IMR-90 (cell line): Measurements from ENCODE around the gene MYBPC3. TPM values are rescaled to one million over a fixed set of nuclear protein-coding genes. Genes with fewer than 3 reads are reported as not detected.

Experiments used
- ATAC-seq: fragments of 200-7000 bp; cut with Tn5 transposase; 2 replicates; pipeline ENCODE4 v1.9.1; 2020; ENCODE audit warnings: low read depth, mild to moderate bottlenecking, moderate library complexity
- BruUV-seq: library from RNA; stranded (reverse); fragments of 400-500 nt; replicated peaks from 2 replicates; lab custom pipeline; 2021; lab: Mats Ljungman, UMichigan
- CTCF ChIA-PET: fragments of 300-600 bp; formaldehyde crosslinking; extraction: SDS; loops from one replicate; lab custom pipeline; 2021; ENCODE audit warnings: antibody characterized with exemption; lab: Yijun Ruan, JAX
- POLR2A ChIA-PET: fragments of 300-600 bp; sonication (Branson Sonifier 250); formaldehyde crosslinking; loops from one replicate; lab custom pipeline; 2022; ENCODE audit warnings: antibody characterized with exemption; ENCODE audit not compliant: unreplicated experiment; lab: Charles Lee
- DNase-seq: peaks from one replicate; pipeline ENCODE4 v3.0.0; 2013
- H2AFZ ChIP-seq: replicated peaks from 2 replicates; pipeline ENCODE3; 2013; ENCODE audit warnings: low read length, mild to moderate bottlenecking; ENCODE audit not compliant: poor library complexity
- H2AK5ac ChIP-seq: 2 replicates; pipeline ENCODE4 v1.6.1; 2013; ENCODE audit warnings: low read depth, low read length, inconsistent platforms
- H2AK9ac ChIP-seq: replicated peaks from 2 replicates; pipeline ENCODE3; 2013; ENCODE audit warnings: mild to moderate bottlenecking, low read depth, low read length, moderate library complexity; ENCODE audit not compliant: poor library complexity
- H2BK120ac ChIP-seq: 2 replicates; pipeline ENCODE4 v1.6.1; 2013; ENCODE audit warnings: low read depth, low read length, inconsistent platforms
- H2BK15ac ChIP-seq: 3 replicates; pipeline ENCODE4 v1.6.1; 2013; ENCODE audit warnings: low read depth, low read length, inconsistent platforms
- H2BK20ac ChIP-seq: 2 replicates; pipeline ENCODE4 v1.6.1; 2013; ENCODE audit warnings: low read depth, mild to moderate bottlenecking, inconsistent platforms, low read length, moderate library complexity
- H2BK5ac ChIP-seq: 2 replicates; pipeline ENCODE4 v1.6.1; 2013; ENCODE audit warnings: mild to moderate bottlenecking, low read depth, low read length, inconsistent platforms; ENCODE audit not compliant: poor library complexity, severe bottlenecking
- H3K14ac ChIP-seq: replicated peaks from 2 replicates; pipeline ENCODE4 v1.6.1; 2013; ENCODE audit warnings: low read depth, low read length, inconsistent platforms
- H3K18ac ChIP-seq: 2 replicates; pipeline ENCODE4 v1.6.1; 2013; ENCODE audit warnings: low read depth, low read length, control low read depth
- H3K23ac ChIP-seq: 2 replicates; pipeline ENCODE4 v1.6.1; 2013; ENCODE audit warnings: low read depth, low read length, inconsistent platforms
- H3K27ac ChIP-seq: 2 replicates; pipeline ENCODE4 v1.5.1; 2013; ENCODE audit warnings: mild to moderate bottlenecking, control low read depth, low read length; ENCODE audit not compliant: insufficient read depth
- H3K27me3 ChIP-seq: 2 replicates; pipeline ENCODE4 v1.6.1; 2013; ENCODE audit warnings: low read length; ENCODE audit not compliant: control insufficient read depth, insufficient read depth
- H3K36me3 ChIP-seq: 2 replicates; pipeline ENCODE4 v1.6.1; 2013; ENCODE audit warnings: low read length, mixed read lengths; ENCODE audit not compliant: control insufficient read depth, insufficient read depth
- H3K4ac ChIP-seq: 2 replicates; pipeline ENCODE4 v1.6.1; 2013; ENCODE audit warnings: low read depth, low read length, inconsistent platforms
- H3K4me1 ChIP-seq: 2 replicates; pipeline ENCODE4 v1.6.1; 2013; ENCODE audit warnings: low read length, mixed read lengths; ENCODE audit not compliant: control insufficient read depth, insufficient read depth
- H3K4me2 ChIP-seq: 2 replicates; pipeline ENCODE4 v1.6.1; 2013; ENCODE audit warnings: low read depth, mild to moderate bottlenecking, control low read depth, low read length, moderate library complexity
- H3K4me3 ChIP-seq: 2 replicates; pipeline ENCODE4 v1.5.1; 2013; ENCODE audit warnings: low read depth, mild to moderate bottlenecking, control low read depth, low read length, moderate library complexity; ENCODE audit not compliant: insufficient read depth
- H3K56ac ChIP-seq: 2 replicates; pipeline ENCODE4 v1.6.1; 2013; ENCODE audit warnings: low read length, inconsistent platforms; ENCODE audit not compliant: insufficient read depth; ENCODE audit errors: extremely low read depth
- H3K79me1 ChIP-seq, 2 experiments: 2 replicates each; pipeline ENCODE4 v1.6.1; 2013; ENCODE audit warnings: low read length in 2 of 2, inconsistent platforms in 1 of 2, low read depth in 1 of 2
- H3K9ac ChIP-seq: 2 replicates; pipeline ENCODE4 v1.6.1; 2013; ENCODE audit warnings: low read depth, low read length, control low read depth
- H3K9me1 ChIP-seq: 2 replicates; pipeline ENCODE4 v1.6.1; 2013; ENCODE audit warnings: low read length, inconsistent platforms; ENCODE audit not compliant: insufficient read depth
- H3K9me3 ChIP-seq: 2 replicates; pipeline ENCODE4 v1.6.1; 2013; ENCODE audit warnings: low read length; ENCODE audit not compliant: control insufficient read depth, insufficient read depth
- H4K20me1 ChIP-seq: 2 replicates; pipeline ENCODE4 v1.6.1; 2013; ENCODE audit warnings: low read length, inconsistent platforms; ENCODE audit not compliant: insufficient read depth
- H4K5ac ChIP-seq: 2 replicates; pipeline ENCODE4 v1.6.1; 2013; ENCODE audit warnings: mild to moderate bottlenecking, low read depth, low read length, control low read depth
- H4K8ac ChIP-seq, 2 experiments: 2 replicates each; pipeline ENCODE4 v1.6.1; 2013; ENCODE audit warnings: low read depth in 2 of 2, low read length in 2 of 2, control low read depth in 1 of 2, inconsistent platforms in 1 of 2
- H4K91ac ChIP-seq: 2 replicates; pipeline ENCODE4 v1.6.1; 2013; ENCODE audit warnings: low read depth, low read length, inconsistent platforms; ENCODE audit not compliant: insufficient read depth
- BHLHE40 ChIP-seq: fragments of 150-350 bp; IDR thresholded peaks from 2 replicates; pipeline ENCODE4 v1.6.1; 2016; ENCODE audit warnings: mild to moderate bottlenecking, low read depth, low read length
- CEBPB ChIP-seq: IDR thresholded peaks from 2 replicates; pipeline ENCODE4 v1.6.1; 2012; ENCODE audit warnings: low read depth, low read length, improper control_type of control experiment
- CHD1 ChIP-seq: IDR thresholded peaks from 2 replicates; pipeline ENCODE4 v1.6.1; 2012; ENCODE audit warnings: low read depth, low read length, improper control_type of control experiment
- MAFK ChIP-seq: IDR thresholded peaks from 2 replicates; pipeline ENCODE4 v1.6.1; 2012; ENCODE audit warnings: low read depth, low read length, improper control_type of control experiment
- MAZ ChIP-seq: IDR thresholded peaks from 2 replicates; pipeline ENCODE4 v1.6.1; 2012; ENCODE audit warnings: low read depth, mild to moderate bottlenecking, low read length, improper control_type of control experiment, moderate library complexity, borderline replicate concordance
- MXI1 ChIP-seq: IDR thresholded peaks from 2 replicates; pipeline ENCODE4 v1.6.1; 2012; ENCODE audit warnings: low read depth, mild to moderate bottlenecking, low read length, moderate library complexity, borderline replicate concordance
- NFE2L2 ChIP-seq: fragments of 150-350 bp; IDR thresholded peaks from 2 replicates; pipeline ENCODE4 v1.6.1; 2016; ENCODE audit warnings: low read depth, mild to moderate bottlenecking, low read length
- POLR2A ChIP-seq: IDR thresholded peaks from 2 replicates; pipeline ENCODE4 v1.6.1; 2012; ENCODE audit warnings: mild to moderate bottlenecking, low read depth, low read length
- RAD21 ChIP-seq: IDR thresholded peaks from 2 replicates; pipeline ENCODE4 v1.6.1; 2012; ENCODE audit warnings: low read length, improper control_type of control experiment
- RCOR1 ChIP-seq: IDR thresholded peaks from 2 replicates; pipeline ENCODE4 v1.6.1; 2012; ENCODE audit warnings: mild to moderate bottlenecking, low read length, improper control_type of control experiment; ENCODE audit not compliant: insufficient replicate concordance
- SMC3 ChIP-seq: fragments of 150-350 bp; IDR thresholded peaks from 2 replicates; pipeline ENCODE4 v1.6.1; 2016; ENCODE audit warnings: low read depth, mild to moderate bottlenecking, antibody characterized with exemption, low read length, moderate library complexity
- WGBS, 2 experiments: methylation state at CpG; one replicate each; pipeline versions ENCODE4 v1.1.5 to v1.1.7; 2013; ENCODE audit warnings: missing lambda C conversion rate in 2 of 2; ENCODE audit not compliant: insufficient read length in 1 of 2; ENCODE audit errors: extremely low coverage in 2 of 2; 5-methylcytosine and 5-hydroxymethylcytosine counted together
- dilution Hi-C: fragments of 300-500 bp; cut with HindIII; formaldehyde crosslinking; loops from one replicate; pipeline ENCODE4 v1.14.3; 2018; ENCODE audit warnings: low sequenced_read_pairs; ENCODE audit not compliant: unreplicated experiment
- in situ Hi-C: fragments of 300-500 bp; cut with MboI; formaldehyde crosslinking; loops from 3 replicates; pipeline ENCODE4 v1.14.3; 2019; ENCODE audit warnings: low sequenced_read_pairs, inconsistent platforms, mixed read lengths
- intact Hi-C: fragments of 100-400 bp; cut with micrococcal nuclease; formaldehyde crosslinking; loops from 2 replicates; pipeline ENCODE4 v1.10.0; 2022
- polyA plus RNA-seq, 3 experiments: library from polyadenylated mRNA; depleted of rRNA; stranded (reverse); fragments of >200 nt; gene quantifications; 2 replicates each; pipeline ENCODE4 v1.2.3, GENCODE V29; 2012; ENCODE audit warnings: low replicate concordance in 1 of 3
- total RNA-seq: library from RNA; depleted of rRNA; stranded (reverse); fragments of >200 nt; gene quantifications from 2 replicates; pipeline ENCODE4 v1.2.3, GENCODE V29; 2012

Gene MYBPC3
- total and polyA plus RNA-seq, 2 of the 4 experiments (the other 2 are of a cell fraction): not detected

GRCh38 chr11:47388697-47389576 is 36.4 kb upstream of the MYBPC3 start:
- H2AK5ac ChIP-seq: no peak overlapping the region
- DNase-seq (no peak), ATAC-seq (no peak)
- H3K9me3 ChIP-seq: no peaks in the 10 kb centered on the region
- in situ Hi-C loops (no loop called here), intact Hi-C loops (no loop called here), dilution Hi-C loops (no loop called here)
- H2AFZ ChIP-seq: no peak overlapping the region
- H2BK5ac ChIP-seq: no peak overlapping the region
- no peak for TF ChIP-seq NFE2L2
- no peak for TF ChIP-seq MXI1
- no peak for TF ChIP-seq CHD1
- TF ChIP-seq RCOR1: no peak
- no peak for TF ChIP-seq SMC3
- TF ChIP-seq MAFK: no peak
- TF ChIP-seq BHLHE40: no peak
- TF ChIP-seq MAZ: no peak
- TF ChIP-seq POLR2A: no peak
- TF ChIP-seq CEBPB: no peak
- TF ChIP-seq RAD21: no peak
- H3K4me1 ChIP-seq: peaks cover 8% of the 10 kb centered on the region
- no peak overlapping the region for H3K14ac ChIP-seq
- H3K23ac ChIP-seq: no peak overlapping the region
- peak overlapping the region; percentile 28 for H2AK9ac ChIP-seq
- H3K27ac ChIP-seq: no peak overlapping the region
- no peak overlapping the region for H4K5ac ChIP-seq
- ChIA-PET CTCF (interaction anchor here (0.7 to 1.4 kb wide), 2 partner anchors 15 to 66 kb away, joined by 5 to 6 read pairs; no protein-coding TSS in a partner anchor), POLR2A (no interaction called here)
- H2BK120ac ChIP-seq: no peak overlapping the region
- H3K4ac ChIP-seq: no peak overlapping the region
- no peaks in the 10 kb centered on the region for H3K79me1 ChIP-seq
- no peak overlapping the region for H3K4me2 ChIP-seq
- BruUV-seq: no TSS peak
- H4K8ac ChIP-seq: no peak overlapping the region
- H2BK20ac ChIP-seq: no peak overlapping the region
- H3K27me3 ChIP-seq: no peaks in the 10 kb centered on the region
- no peak overlapping the region for H2BK15ac ChIP-seq
- H3K9ac ChIP-seq: no peak overlapping the region
- H3K9me1 ChIP-seq: peaks cover 4% of the 10 kb centered on the region
- no peak overlapping the region for H3K56ac ChIP-seq
- H4K91ac ChIP-seq: no peak overlapping the region
- no peak overlapping the region for H3K18ac ChIP-seq
- H3K4me3 ChIP-seq: no peak overlapping the region
- H3K36me3 ChIP-seq: no peaks in the 10 kb centered on the region
- H4K20me1 ChIP-seq: no peaks in the 10 kb centered on the region
- 87% methylated on average over 18 of the region's 28 CpGs; no CpG with 5 or more reads in 1 of the 2 experiments for WGBS, 2 experiments
